HL-60 (cell line): Measurements from ENCODE around the gene CRIM1.

Source experiments
- DNase-seq, 2 experiments: peaks; one replicate each; pipeline ENCODE4 v3.0.0-alpha.2; 2010 to 2020; ENCODE audit warnings: low read depth in 1 of 2, low spot score in 1 of 2
- H3K27ac ChIP-seq: fragments of 250-450 bp; sonication (Bioruptor Pico); replicated peaks from 2 replicates; pipeline ENCODE4 v1.5.1; 2020; ENCODE audit warnings: mild to moderate bottlenecking, moderate library complexity
- H3K27me3 ChIP-seq: fragments of 250-450 bp; sonication (Bioruptor Pico); 2 replicates; pipeline ENCODE4 v1.5.1; 2021; ENCODE audit warnings: mild to moderate bottlenecking, moderate library complexity; ENCODE audit not compliant: insufficient read depth, poor library complexity, severe bottlenecking
- H3K4me3 ChIP-seq: replicated peaks from 2 replicates; pipeline ENCODE4 v1.5.1; 2011; ENCODE audit warnings: mild to moderate bottlenecking, control low read depth, low read length; ENCODE audit not compliant: insufficient read depth
- CTCF ChIP-seq: IDR thresholded peaks from one replicate; pipeline ENCODE4 v1.5.1; 2011; ENCODE audit warnings: low read length, control low read depth, inconsistent platforms; ENCODE audit not compliant: insufficient read depth
- GABPA ChIP-seq: IDR thresholded peaks from 2 replicates; pipeline ENCODE4 v1.6.1; 2012; ENCODE audit warnings: low read depth
- POLR2AphosphoS5 ChIP-seq: IDR thresholded peaks from 2 replicates; pipeline ENCODE4 v1.6.1; 2012; ENCODE audit warnings: low read depth
- REST ChIP-seq: IDR thresholded peaks from 2 replicates; pipeline ENCODE4 v1.6.1; 2012; ENCODE audit warnings: low read depth; ENCODE audit not compliant: insufficient replicate concordance
- SPI1 ChIP-seq: IDR thresholded peaks from 2 replicates; pipeline ENCODE4 v1.6.1; 2012; ENCODE audit warnings: low read depth, mild to moderate bottlenecking, borderline replicate concordance

Gene CRIM1

GRCh38 chr2:36404318-36404717 is 48.7 kb downstream of the CRIM1 start:
- Histone ChIP-seq H3K27me3 (no peaks in the 10 kb centered on the region), H3K27ac (no peak overlapping the region), H3K4me3 (no peak overlapping the region)
- no peak for DNase-seq
- TF ChIP-seq CTCF, result no peak
- no peak for TF ChIP-seq REST
- TF ChIP-seq GABPA, result no peak
- TF ChIP-seq POLR2AphosphoS5, result no peak
- TF ChIP-seq SPI1, result no peak

- Histone ChIP-seq H3K27ac (no peak overlapping the region), H3K27me3 (no peaks in the 10 kb centered on the region), H3K4me3 (no peak overlapping the region)
- no peak for DNase-seq
- TF ChIP-seq POLR2AphosphoS5 (no peak), GABPA (no peak), SPI1 (no peak), CTCF (no peak), REST (no peak)
Observed at GRCh38 chr2:36404754-36405153, 49.2 kb downstream of the CRIM1 start.

- TF ChIP-seq SPI1 (no peak), POLR2AphosphoS5 (no peak), GABPA (no peak), CTCF (no peak), REST (no peak)
- DNase-seq, result no peak
- no peak overlapping the region for H3K4me3 ChIP-seq
- H3K27me3 ChIP-seq, result no peaks in the 10 kb centered on the region
- H3K27ac ChIP-seq, result no peak overlapping the region
Observed at GRCh38 chr2:36405183-36405582, 49.6 kb downstream of the CRIM1 start.
